GM12873 (cell line): ENCODE measurements around the gene CRIP1.

Experiments used
- TF ChIP-seq, protein P1 (sequence below): IDR thresholded peaks from 2 replicates; pipeline ENCODE4 v1.5.1; 2012; ENCODE audit warnings: low read depth, mild to moderate bottlenecking, moderate library complexity, low read length, control low read depth; ENCODE audit not compliant: insufficient read depth; ENCODE audit errors: missing control alignments

Gene CRIP1

DNA sequence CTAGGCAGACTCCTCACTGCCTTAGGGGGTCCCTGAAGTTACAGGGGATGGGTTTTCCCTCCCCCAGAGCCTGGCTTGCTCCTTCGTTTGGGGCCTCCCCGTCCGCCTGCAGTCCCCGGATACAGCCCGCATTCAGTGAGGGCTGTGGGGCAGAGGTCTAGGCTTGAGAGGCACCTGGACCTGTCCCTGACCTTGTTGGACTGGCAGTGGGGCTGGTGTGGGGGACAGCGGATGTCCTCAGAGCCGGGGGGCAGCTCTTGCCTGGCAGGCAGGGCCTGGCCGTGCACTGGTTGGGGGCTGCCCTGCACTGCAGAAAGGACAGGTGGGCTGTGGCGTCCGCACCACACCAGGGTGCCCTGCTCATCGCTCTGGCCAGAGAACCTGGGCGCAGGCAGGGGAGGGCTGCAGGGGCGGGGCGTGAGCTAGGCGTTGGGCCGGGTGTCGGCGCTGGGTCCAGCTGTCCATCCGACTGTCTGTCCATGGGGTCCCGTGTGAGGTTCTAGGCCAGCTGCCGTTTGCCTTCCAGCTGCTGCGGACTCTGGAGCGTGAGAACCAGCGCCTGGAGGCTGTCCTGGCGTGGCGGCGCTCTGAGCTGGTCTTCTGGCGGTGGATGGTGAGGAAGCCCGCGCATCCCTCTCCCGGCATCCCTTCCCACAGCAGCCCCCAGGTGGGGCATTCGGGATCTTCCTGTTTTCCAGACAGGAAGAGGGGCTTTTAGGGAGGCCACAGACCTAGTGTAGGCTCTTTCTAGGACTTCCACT, 10.3 kb downstream of the CRIP1 start:
- TF ChIP-seq, protein P1, sequence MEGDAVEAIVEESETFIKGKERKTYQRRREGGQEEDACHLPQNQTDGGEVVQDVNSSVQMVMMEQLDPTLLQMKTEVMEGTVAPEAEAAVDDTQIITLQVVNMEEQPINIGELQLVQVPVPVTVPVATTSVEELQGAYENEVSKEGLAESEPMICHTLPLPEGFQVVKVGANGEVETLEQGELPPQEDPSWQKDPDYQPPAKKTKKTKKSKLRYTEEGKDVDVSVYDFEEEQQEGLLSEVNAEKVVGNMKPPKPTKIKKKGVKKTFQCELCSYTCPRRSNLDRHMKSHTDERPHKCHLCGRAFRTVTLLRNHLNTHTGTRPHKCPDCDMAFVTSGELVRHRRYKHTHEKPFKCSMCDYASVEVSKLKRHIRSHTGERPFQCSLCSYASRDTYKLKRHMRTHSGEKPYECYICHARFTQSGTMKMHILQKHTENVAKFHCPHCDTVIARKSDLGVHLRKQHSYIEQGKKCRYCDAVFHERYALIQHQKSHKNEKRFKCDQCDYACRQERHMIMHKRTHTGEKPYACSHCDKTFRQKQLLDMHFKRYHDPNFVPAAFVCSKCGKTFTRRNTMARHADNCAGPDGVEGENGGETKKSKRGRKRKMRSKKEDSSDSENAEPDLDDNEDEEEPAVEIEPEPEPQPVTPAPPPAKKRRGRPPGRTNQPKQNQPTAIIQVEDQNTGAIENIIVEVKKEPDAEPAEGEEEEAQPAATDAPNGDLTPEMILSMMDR, result no peak

DNA sequence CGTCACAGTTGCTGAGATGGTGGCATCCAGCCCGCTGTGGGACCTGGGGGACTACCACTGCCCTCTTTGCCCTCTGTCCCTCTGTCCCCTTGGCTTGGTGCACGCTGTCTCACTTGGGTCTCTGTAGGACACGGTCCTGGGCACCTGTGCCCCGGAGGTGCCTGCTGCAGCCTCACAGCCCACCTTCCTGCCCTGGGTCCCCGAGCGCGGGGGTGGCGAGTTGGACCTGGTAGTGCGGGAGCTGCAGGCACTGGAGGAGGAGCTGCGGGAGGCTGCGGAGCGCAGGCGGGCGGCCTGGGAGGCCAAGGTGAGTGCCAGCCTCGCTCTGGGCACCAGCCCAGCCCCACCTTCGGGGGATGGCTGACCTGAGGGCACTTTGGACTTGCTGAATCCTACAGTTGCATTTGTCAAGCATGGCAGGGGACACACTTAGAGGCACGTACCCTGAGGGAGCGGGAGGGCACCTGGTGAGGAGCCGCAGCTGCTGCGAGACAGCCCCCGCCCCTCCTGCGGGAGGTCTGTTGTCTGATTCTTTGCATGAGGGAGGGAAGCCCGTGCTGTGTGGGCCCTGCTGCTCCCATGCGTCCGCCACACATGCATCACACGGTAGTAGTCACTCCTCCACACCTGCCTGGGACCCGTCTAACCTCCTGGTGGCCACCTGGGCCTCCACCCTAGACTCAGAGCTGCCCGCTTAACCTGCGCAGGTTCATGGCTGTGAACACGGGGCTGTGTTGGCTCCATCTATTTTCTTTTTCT, 11.2 kb downstream of the CRIP1 start:
- TF ChIP-seq, protein P1, result no peak

DNA sequence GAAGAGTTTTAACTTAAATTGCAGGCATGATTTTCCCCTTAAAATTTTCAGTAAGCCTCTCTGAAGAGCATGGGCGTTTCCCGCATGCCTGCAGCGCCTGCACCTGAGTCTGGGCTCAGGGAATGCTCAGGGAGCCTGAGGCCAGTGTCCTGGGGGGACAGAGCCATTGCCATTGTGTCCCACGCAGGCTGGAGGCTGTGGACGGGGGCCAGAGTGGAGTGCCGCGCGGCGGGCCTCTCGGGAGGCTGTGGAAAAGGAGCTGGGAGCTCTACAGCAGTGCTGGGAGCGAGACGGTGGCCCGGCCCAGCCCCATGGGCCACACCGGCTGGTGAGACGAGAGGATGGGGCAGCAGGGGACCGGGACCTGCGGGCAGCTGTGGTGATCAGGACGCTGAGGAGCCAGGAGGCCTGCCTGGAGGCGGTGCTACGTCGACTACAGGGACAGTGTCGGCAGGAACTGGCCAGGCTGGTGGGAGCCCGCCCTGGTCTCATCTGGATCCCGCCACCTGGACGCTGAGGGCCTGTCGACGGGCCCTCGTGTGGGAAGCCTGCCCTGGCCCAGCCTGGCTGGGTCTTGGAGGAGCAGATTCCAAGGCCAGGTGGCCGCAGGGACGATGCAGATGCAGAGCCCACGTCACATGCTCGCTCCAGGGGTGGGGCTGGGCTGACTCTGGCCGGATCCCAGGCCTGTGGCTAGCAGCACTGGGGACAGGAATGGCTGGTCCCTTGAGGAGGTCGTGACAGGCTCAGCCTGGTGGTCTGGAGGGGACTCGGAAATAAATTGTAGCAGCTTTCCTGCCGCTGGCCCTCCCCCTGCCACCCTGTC, 12.0 kb downstream of the CRIP1 start:
- TF ChIP-seq, protein P1, result no peak

DNA sequence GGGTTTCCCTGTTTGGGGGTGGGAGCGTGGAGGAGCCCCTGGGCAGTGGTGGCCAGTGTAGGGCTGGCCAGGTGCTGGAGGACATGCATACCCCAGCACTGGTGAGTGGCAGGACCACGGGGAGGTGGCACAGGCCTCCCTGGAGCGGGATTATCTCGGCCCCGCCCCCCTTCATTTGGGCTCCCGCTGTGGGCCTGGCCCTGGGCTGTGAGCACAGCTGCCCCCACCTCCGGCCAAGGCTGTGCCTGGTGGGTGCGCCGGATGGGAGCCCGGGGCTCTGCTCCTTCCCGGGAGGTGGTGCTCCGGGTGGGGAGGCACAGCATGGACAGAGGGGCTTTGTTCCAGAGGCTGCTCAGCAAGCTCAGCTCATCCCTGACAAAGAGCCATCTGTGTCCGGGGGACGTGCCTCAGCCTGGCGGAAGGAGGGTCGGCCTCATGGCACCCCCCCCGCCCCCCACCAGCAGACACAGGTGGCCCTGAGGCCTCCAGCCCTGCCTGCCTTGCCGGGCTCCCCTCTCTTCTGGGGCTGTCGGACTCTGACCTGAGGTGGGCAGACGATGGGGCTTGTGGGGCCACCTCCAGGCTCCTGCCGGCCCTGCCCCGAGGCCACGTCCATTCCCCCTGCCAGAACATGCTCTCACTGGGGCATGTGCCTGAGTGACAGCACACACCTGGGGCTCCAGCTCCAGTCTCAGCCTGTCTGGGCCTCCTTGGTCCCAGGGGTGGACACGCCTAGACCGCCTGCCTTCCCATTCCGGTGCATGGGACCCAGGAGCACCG, 12.8 kb downstream of the CRIP1 start:
- TF ChIP-seq, protein P1, result no peak

DNA sequence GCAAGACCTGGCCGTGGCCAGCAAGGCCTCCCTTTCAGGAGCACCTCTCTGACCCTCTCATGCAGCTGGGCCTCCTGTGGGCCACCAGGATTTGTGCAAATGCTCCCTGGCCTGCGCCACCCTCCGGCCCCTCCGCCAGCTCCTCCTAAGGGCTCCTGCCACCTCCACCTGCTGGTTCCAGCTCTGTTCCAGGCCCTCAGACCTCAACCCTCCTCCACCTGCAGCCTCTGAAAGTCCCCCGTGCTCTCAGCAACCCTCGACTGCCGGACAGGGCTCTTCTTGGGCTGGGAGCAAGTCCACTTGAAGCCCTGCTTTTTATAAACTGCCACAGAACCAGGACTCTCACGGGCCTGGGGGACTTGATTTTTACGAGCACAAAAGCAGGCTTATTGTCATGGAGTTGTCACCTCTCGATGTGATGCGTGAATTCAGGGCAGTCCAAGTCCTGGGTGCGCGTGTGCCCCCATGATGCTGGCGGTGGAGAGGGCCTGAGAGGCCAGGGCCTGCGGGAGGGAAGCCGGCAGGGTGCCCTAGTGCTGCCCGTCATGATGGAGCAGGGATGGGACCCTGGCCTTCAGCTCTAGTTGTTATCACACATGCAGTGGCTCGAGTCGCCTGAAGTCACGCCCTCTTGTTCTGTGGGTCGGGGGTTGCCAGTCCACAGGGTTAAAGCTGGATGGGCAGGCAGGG, 13.5 kb downstream of the CRIP1 start:
- TF ChIP-seq, protein P1, result no peak

DNA sequence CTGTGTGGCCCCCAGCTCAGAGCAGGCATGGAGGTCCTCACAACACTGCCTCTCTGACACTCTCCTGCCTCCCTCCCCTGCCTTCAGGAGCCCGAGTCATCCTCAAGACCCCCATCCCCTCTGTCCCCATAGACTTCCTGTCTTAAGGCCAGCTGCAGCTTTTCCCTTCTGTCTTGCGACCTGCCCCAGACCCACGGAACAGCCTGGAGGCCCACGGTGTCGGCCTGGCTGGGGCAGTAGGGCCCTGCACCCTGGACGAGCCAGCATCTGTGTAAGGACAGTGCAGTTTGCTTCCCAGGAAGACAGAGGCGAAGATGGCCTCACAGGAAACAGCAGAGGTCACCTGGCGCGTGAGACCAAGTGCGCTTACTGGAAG, 14.0 kb downstream of the CRIP1 start:
- TF ChIP-seq, protein P1, result no peak
